ENCODE results near the gene ANGPTL8. TPM values are rescaled to one million over a fixed set of nuclear protein-coding genes. Genes with fewer than 3 reads are reported as not detected.

The ANGPTL8 gene
- total and polyA plus RNA-seq, 2 of the 4 experiments (the other 2 are of a cell fraction) = not detected

GRCh38 chr19:11242864-11243797 lies 3.7 kb downstream of the ANGPTL8 start (continued):
- TF ChIP-seq CTCF (conservative IDR thresholded peaks at IDR 0.05; ENCODE audit: low read depth, low read length) = peak; percentile 54
- TF ChIP-seq SMC3 (IDR thresholded peaks at IDR 0.05; ENCODE audit: low read depth, low read length) = peak; percentile 53

Measured in IMR-90 (cell line).